ENCODE data around the gene MACROH2A1.
"Not testable (repeated sequence)": the region's sequence is repeated elsewhere in the genome, so short reads cannot be mapped to it uniquely, and the experiment has no call there.

The MACROH2A1 gene

GRCh38 chr5:135375040-135375793 is 23.8 kb downstream of the MACROH2A1 start:
- no peak for DNase-seq

GRCh38 chr5:135373736-135374515 is 25.1 kb downstream of the MACROH2A1 start:
- DNase-seq = no peak

GRCh38 chr5:135372654-135373381 is 26.2 kb downstream of the MACROH2A1 start:
- no peak for DNase-seq

GRCh38 chr5:135371622-135372232 is 27.3 kb downstream of the MACROH2A1 start:
- DNase-seq = no peak

GRCh38 chr5:135369952-135370351 is 29.1 kb downstream of the MACROH2A1 start:
- DNase-seq = no peak

GRCh38 chr5:135367554-135367953 is 31.5 kb downstream of the MACROH2A1 start:
- no peak for DNase-seq

GRCh38 chr5:135367076-135367475 is 32.0 kb downstream of the MACROH2A1 start:
- DNase-seq = no peak

- no peak for DNase-seq
These were observed 33.8 kb downstream of the MACROH2A1 start for GRCh38 chr5:135365281-135365680.

- no peak for DNase-seq
These were observed 34.4 kb downstream of the MACROH2A1 start for GRCh38 chr5:135364421-135365262.

- DNase-seq = not testable (repeated sequence)
These were observed 35.7 kb downstream of the MACROH2A1 start for GRCh38 chr5:135363342-135363741.

- no peak for DNase-seq
These were observed 36.9 kb downstream of the MACROH2A1 start for GRCh38 chr5:135362102-135362501.

GRCh38 chr5:135360278-135361274 is 38.5 kb downstream of the MACROH2A1 start:
- no peak for DNase-seq

- no peak for DNase-seq
These were observed 39.5 kb downstream of the MACROH2A1 start for GRCh38 chr5:135359374-135360165.

GRCh38 chr5:135357685-135358084 is 41.3 kb downstream of the MACROH2A1 start:
- DNase-seq = no peak

- DNase-seq = no peak
These were observed 42.3 kb downstream of the MACROH2A1 start for GRCh38 chr5:135356522-135357318.

GRCh38 chr5:135355169-135355568 is 43.9 kb downstream of the MACROH2A1 start:
- DNase-seq = no peak

GRCh38 chr5:135353952-135354721 is 44.9 kb downstream of the MACROH2A1 start:
- DNase-seq = no peak

- DNase-seq = no peak
These were observed 48.5 kb downstream of the MACROH2A1 start for GRCh38 chr5:135350536-135350935.
